Stomach (tissue), 9 donors: Measurements from ENCODE around the gene SLC25A41. TPM values are rescaled to one million over a fixed set of nuclear protein-coding genes. Genes with fewer than 3 reads are reported as not detected.

ENCODE experiments used
- DNase-seq, 2 donors: peaks; one replicate each; pipeline versions ENCODE4 v3.0.0 to v3.0.0-alpha.2; 2013 to 2019
- H3K27ac ChIP-seq, 5 donors: fragments of 200-600 bp in 4 of 5; sonication (generic) in 4 of 5; one replicate each; pipeline ENCODE4 v1.5.1; 2013 to 2019; ENCODE audit warnings: mild to moderate bottlenecking in 1 of 5, moderate library complexity in 1 of 5
- H3K27me3 ChIP-seq, 3 donors: fragments of 200-600 bp; sonication (generic); one replicate each; pipeline ENCODE4 v1.5.1; 2017 to 2019; ENCODE audit warnings: mixed run types in 1 of 3
- H3K36me3 ChIP-seq, 4 donors: fragments of 200-600 bp; sonication (generic); 1 replicate in 3 of 4; 2 replicates in 1 of 4; pipeline ENCODE4 v1.5.1; 2016 to 2019
- H3K4me1 ChIP-seq, 4 donors: fragments of 200-600 bp; sonication (generic); one replicate each; pipeline ENCODE4 v1.5.1; 2016 to 2019
- H3K4me3 ChIP-seq, 4 donors: fragments of 200-600 bp; sonication (generic) in 3 of 4; one replicate each; pipeline ENCODE4 v1.5.1; 2016 to 2019; ENCODE audit warnings: mild to moderate bottlenecking in 1 of 4
- H3K9me3 ChIP-seq, 4 donors: fragments of 200-600 bp; sonication (generic); one replicate each; pipeline ENCODE4 v1.5.1; 2016 to 2019
- EP300 ChIP-seq: sonication (generic); formaldehyde crosslinking; IDR thresholded peaks from one replicate; pipeline ENCODE4 v1.6.1; 2017; ENCODE audit warnings: antibody characterized with exemption
- POLR2A ChIP-seq, 4 donors: fragments of 450-650 bp; IDR thresholded peaks; one replicate each; pipeline ENCODE4 v1.6.1; 2016; ENCODE audit warnings: antibody characterized with exemption in 4 of 4, control low read depth in 2 of 4, mild to moderate bottlenecking in 1 of 4, moderate library complexity in 1 of 4
- POLR2AphosphoS5 ChIP-seq, 3 donors: sonication (generic); formaldehyde crosslinking; IDR thresholded peaks; one replicate each; pipeline ENCODE4 v1.6.1; 2016; ENCODE audit warnings: antibody characterized with exemption in 3 of 3
- WGBS, 5 donors: extraction: QIAGEN DNeasy Blood & Tissue Kit in 3 of 5; methylation state at CpG; one replicate each; pipeline versions ENCODE4 v1.1.5 to v1.1.7; 2013 to 2018; 5-methylcytosine and 5-hydroxymethylcytosine counted together
- intact Hi-C: fragments of 100-400 bp; cut with DNase I; formaldehyde crosslinking; loops from one replicate; pipeline ENCODE4 v1.15.1; 2023; ENCODE audit warnings: low total_unique reads
- polyA plus RNA-seq, 3 donors: library from polyadenylated mRNA; stranded (reverse); fragments of 200-250 nt; gene quantifications; one replicate each; pipeline ENCODE4 v1.2.3, GENCODE V29; 2013
- total RNA-seq, 5 donors: library from RNA; depleted of rRNA; stranded (reverse); fragments of >200 nt; gene quantifications; one replicate each; pipeline versions ENCODE4 v1.1.0 to v1.2.3, GENCODE V29; 2014 to 2016
- TF ChIP-seq, protein P1 (sequence below), 7 experiments: fragments of 450-650 bp in 4 of 7; fragments of 200-600 bp in 3 of 7; sonication (generic) in 3 of 7; IDR thresholded peaks; one replicate each; pipeline ENCODE4 v1.5.1; 2016 to 2019; ENCODE audit warnings: antibody characterized with exemption in 7 of 7, control low read depth in 2 of 7, mild to moderate bottlenecking in 1 of 7
- donor health status: healthy with polysubstance abuse.
- donor health status: Bipolar disorder and iron deficiency.
- donor health status: healthy.

Gene SLC25A41
- total and polyA plus RNA-seq, 8 donors: 0.80 to 4.9 TPM; not detected in 6

- peaks cover 0 to 34% (median 13%) of the 10 kb centered on the region in 3 donors for H3K27me3 ChIP-seq
- intact Hi-C loops: no loop called here
- TF ChIP-seq POLR2AphosphoS5 (IDR thresholded peaks at IDR 0.05): no peak
- TF ChIP-seq, protein P1, sequence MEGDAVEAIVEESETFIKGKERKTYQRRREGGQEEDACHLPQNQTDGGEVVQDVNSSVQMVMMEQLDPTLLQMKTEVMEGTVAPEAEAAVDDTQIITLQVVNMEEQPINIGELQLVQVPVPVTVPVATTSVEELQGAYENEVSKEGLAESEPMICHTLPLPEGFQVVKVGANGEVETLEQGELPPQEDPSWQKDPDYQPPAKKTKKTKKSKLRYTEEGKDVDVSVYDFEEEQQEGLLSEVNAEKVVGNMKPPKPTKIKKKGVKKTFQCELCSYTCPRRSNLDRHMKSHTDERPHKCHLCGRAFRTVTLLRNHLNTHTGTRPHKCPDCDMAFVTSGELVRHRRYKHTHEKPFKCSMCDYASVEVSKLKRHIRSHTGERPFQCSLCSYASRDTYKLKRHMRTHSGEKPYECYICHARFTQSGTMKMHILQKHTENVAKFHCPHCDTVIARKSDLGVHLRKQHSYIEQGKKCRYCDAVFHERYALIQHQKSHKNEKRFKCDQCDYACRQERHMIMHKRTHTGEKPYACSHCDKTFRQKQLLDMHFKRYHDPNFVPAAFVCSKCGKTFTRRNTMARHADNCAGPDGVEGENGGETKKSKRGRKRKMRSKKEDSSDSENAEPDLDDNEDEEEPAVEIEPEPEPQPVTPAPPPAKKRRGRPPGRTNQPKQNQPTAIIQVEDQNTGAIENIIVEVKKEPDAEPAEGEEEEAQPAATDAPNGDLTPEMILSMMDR (IDR thresholded peaks at IDR 0.05): no peak
- no peak for TF ChIP-seq EP300
- no peak for TF ChIP-seq POLR2A (IDR thresholded peaks at IDR 0.05)
- H3K36me3 ChIP-seq: peaks cover 4 to 43% (median 24%) of the 10 kb centered on the region in 4 donors
- peaks cover 4 to 35% (median 16%) of the 10 kb centered on the region in 4 donors for H3K4me1 ChIP-seq
- H3K9me3 ChIP-seq: no peaks in the 10 kb centered on the region
- H3K4me3 ChIP-seq: peak overlapping the region in 2 of 4 donors; percentile 39 to 71
- WGBS, 5 donors: 90 to 96% (median 94%) methylated on average over 8 of the region's 8 CpGs
- H3K27ac ChIP-seq: peak overlapping the region in 2 of 5 donors; percentile 79 to 90
- no peak for DNase-seq
These were observed 32.1 kb upstream of the SLC25A41 start for GRCh38 chr19:6465663-6466062.

- WGBS, 5 donors: 20 to 40% (median 29%) methylated on average over 9 of the region's 9 CpGs
These were observed 31.4 kb upstream of the SLC25A41 start for GRCh38 chr19:6465006-6465405.

DNA sequence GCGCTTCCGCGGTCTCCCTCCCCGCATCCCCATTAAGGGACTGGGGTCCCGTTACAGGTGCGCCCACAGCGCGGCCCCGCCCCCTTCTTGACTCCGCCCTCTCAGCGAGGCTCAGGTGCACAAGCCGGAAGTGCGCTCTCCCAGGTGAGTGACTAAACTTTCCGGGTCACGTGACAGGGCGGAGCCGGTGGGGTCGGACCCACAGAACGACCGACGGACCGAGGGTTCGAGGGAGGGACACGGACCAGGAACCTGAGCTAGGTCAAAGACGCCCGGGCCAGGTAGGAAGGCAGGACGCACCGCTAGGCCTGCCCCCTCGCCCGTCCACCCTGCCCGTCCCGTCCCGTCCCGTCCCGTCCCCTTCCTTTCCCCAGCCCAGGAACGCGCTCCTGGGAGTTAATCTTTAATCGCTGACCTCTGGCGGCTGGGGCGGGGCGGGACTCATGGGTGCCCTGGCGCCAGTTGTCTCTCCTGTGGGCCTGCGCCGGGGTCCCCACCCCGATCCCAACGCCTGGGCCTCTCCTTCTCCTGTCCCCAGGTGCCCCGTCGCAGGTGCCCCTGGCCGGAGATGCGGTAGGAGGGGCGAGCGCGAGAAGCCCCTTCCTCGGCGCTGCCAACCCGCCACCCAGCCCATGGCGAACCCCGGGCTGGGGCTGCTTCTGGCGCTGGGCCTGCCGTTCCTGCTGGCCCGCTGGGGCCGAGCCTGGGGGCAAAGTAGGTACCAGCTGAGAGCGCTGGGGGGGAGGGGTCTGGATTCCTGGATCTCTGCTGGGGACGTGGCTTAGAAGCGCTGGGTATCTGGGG lies 30.7 kb upstream of the SLC25A41 start, which contains the start of gene CRB3:
CRB3 (plus strand) TSS at position 202 of the 804 bp plus-strand sequence; CDS start at position 633, 431 bp downstream.
- intact Hi-C loops: no loop called here
- Histone ChIP-seq H3K27ac (peak within 1 kb of the TSS; percentile 79 to 94 (median 90)), H3K4me1 (peaks cover 4 to 45% (median 21%) of the 10 kb centered on the region in 4 donors), H3K9me3 (no peaks in the 10 kb centered on the region), H3K4me3 (peak within 1 kb of the TSS; percentile 39 to 71 (median 50)), H3K27me3 (peaks cover 0 to 38% (median 13%) of the 10 kb centered on the region in 3 donors), H3K36me3 (peaks cover 4 to 33% (median 24%) of the 10 kb centered on the region in 4 donors)
- peak in 2 of 4 donors; percentile 20 to 69 for TF ChIP-seq POLR2A (IDR thresholded peaks at IDR 0.05)
- peak; percentile 9 to 91 (median 66) for TF ChIP-seq POLR2AphosphoS5 (IDR thresholded peaks at IDR 0.05)
- TF ChIP-seq, protein P1 (IDR thresholded peaks at IDR 0.05): no peak
- DNase-seq: peak; percentile 96 to 97
- WGBS, 5 donors: 2 to 4% (median 4%) methylated on average over 26 to 65 of the region's 65 CpGs

More at GRCh38 chr19:6465006-6465405, 31.4 kb upstream of the SLC25A41 start:
- intact Hi-C loops: no loop called here
- H3K27ac ChIP-seq: peak overlapping the region; percentile 79 to 94 (median 90)
- no peak for TF ChIP-seq EP300
- TF ChIP-seq, protein P1 (IDR thresholded peaks at IDR 0.05): no peak
- no peak for TF ChIP-seq POLR2AphosphoS5 (IDR thresholded peaks at IDR 0.05)
- no peak for TF ChIP-seq POLR2A (IDR thresholded peaks at IDR 0.05)
- peak; percentile 28 to 46 for DNase-seq
- H3K9me3 ChIP-seq: no peaks in the 10 kb centered on the region
- H3K27me3 ChIP-seq: peaks cover 0 to 34% (median 13%) of the 10 kb centered on the region in 3 donors
- H3K4me1 ChIP-seq: peaks cover 4 to 38% (median 17%) of the 10 kb centered on the region in 4 donors
- H3K4me3 ChIP-seq: peak overlapping the region; percentile 39 to 71 (median 50)
- peaks cover 4 to 41% (median 24%) of the 10 kb centered on the region in 4 donors for H3K36me3 ChIP-seq

- Histone ChIP-seq H3K9me3 (no peaks in the 10 kb centered on the region), H3K4me3 (peak overlapping the region; percentile 82 to 97 (median 86)), H3K36me3 (peaks cover 0 to 22% (median 15%) of the 10 kb centered on the region in 4 donors), H3K4me1 (peaks cover 10 to 48% (median 29%) of the 10 kb centered on the region in 4 donors), H3K27ac (peak overlapping the region; percentile 85 to 94 (median 91)), H3K27me3 (peaks cover 0 to 35% (median 13%) of the 10 kb centered on the region in 3 donors)
- intact Hi-C loops: no loop called here
- 0% methylated on average over 52 to 57 of the region's 57 CpGs for WGBS, 5 donors
- DNase-seq: peak; percentile 97 to 99
- TF ChIP-seq POLR2AphosphoS5 (IDR thresholded peaks at IDR 0.05) (peak; percentile 12 to 77 (median 29)), EP300 (no peak)
- TF ChIP-seq, protein P1 (IDR thresholded peaks at IDR 0.05): peak in 5 of 7 experiments; percentile 50 to 84 (median 76)
These were observed 26.7 kb upstream of the SLC25A41 start for GRCh38 chr19:6460099-6460884.
